Neuronal stem cell (in vitro differentiated cells): Measurements from ENCODE around the gene MIGA2.

Experiments used
- DNase-seq: peaks from one replicate; pipeline ENCODE4 v3.0.0-alpha.2; 2013; ENCODE audit warnings: low spot score
- H2AFZ ChIP-seq: one replicate; pipeline ENCODE4 v1.6.1; 2013; ENCODE audit warnings: mild to moderate bottlenecking, low read length, inconsistent platforms
- H2AK5ac ChIP-seq: 2 replicates; pipeline ENCODE4 v1.6.1; 2013; ENCODE audit warnings: low read depth, mild to moderate bottlenecking, inconsistent platforms, low read length, moderate library complexity, mixed read lengths
- H2BK120ac ChIP-seq: 2 replicates; pipeline ENCODE4 v1.6.1; 2013; ENCODE audit warnings: low read depth, mild to moderate bottlenecking, inconsistent platforms, low read length, moderate library complexity, mixed read lengths
- H2BK12ac ChIP-seq: one replicate; pipeline ENCODE4 v1.6.1; 2013; ENCODE audit warnings: low read length, inconsistent platforms
- H2BK15ac ChIP-seq: 2 replicates; pipeline ENCODE4 v1.6.1; 2013; ENCODE audit warnings: mild to moderate bottlenecking, low read length, inconsistent platforms, mixed read lengths
- H2BK5ac ChIP-seq: one replicate; pipeline ENCODE4 v1.6.1; 2013; ENCODE audit warnings: inconsistent platforms, mild to moderate bottlenecking, low read length, moderate library complexity
- H3K14ac ChIP-seq: one replicate; pipeline ENCODE4 v1.6.1; 2013; ENCODE audit warnings: low read length, inconsistent platforms
- H3K18ac ChIP-seq: 2 replicates; pipeline ENCODE4 v1.6.1; 2013; ENCODE audit warnings: low read length, inconsistent platforms
- H3K23ac ChIP-seq: 2 replicates; pipeline ENCODE4 v1.6.1; 2013; ENCODE audit warnings: low read depth, mild to moderate bottlenecking, mixed read lengths, low read length, inconsistent platforms; ENCODE audit not compliant: poor library complexity
- H3K27ac ChIP-seq: replicated peaks from 3 replicates; pipeline ENCODE4 v1.5.1; 2013; ENCODE audit warnings: low read length, inconsistent platforms
- H3K27me3 ChIP-seq, 3 experiments: 2 replicates each; pipeline ENCODE4 v1.6.1; 2013; ENCODE audit warnings: low read length in 3 of 3, mild to moderate bottlenecking in 2 of 3, inconsistent platforms in 1 of 3, low read depth in 1 of 3, mixed read lengths in 1 of 3, moderate library complexity in 1 of 3; ENCODE audit not compliant: control insufficient read depth in 3 of 3, insufficient read depth in 3 of 3
- H3K36me3 ChIP-seq, 2 donors: replicated peaks in 1 of 2; 2 replicates each; pipeline ENCODE4 v1.6.1; 2013; ENCODE audit warnings: low read length in 2 of 2; ENCODE audit not compliant: control insufficient read depth in 2 of 2, insufficient read depth in 2 of 2
- H3K4ac ChIP-seq: 2 replicates; pipeline ENCODE4 v1.6.1; 2013; ENCODE audit warnings: inconsistent platforms, mild to moderate bottlenecking, low read length, moderate library complexity
- H3K4me1 ChIP-seq, 2 donors: 1 replicate in 1 of 2; 2 replicates in 1 of 2; pipeline ENCODE4 v1.6.1; 2013; ENCODE audit warnings: low read length in 2 of 2, low read depth in 1 of 2; ENCODE audit not compliant: control insufficient read depth in 2 of 2, insufficient read depth in 1 of 2
- H3K4me2 ChIP-seq: one replicate; pipeline ENCODE4 v1.6.1; 2013; ENCODE audit warnings: mild to moderate bottlenecking, low read length, inconsistent platforms; ENCODE audit not compliant: insufficient read depth, poor library complexity, severe bottlenecking
- H3K4me3 ChIP-seq, 2 donors: 2 replicates each; pipeline ENCODE4 v1.5.1; 2013; ENCODE audit warnings: low read length in 2 of 2, mild to moderate bottlenecking in 2 of 2, inconsistent platforms in 1 of 2, moderate library complexity in 1 of 2
- H3K79me1 ChIP-seq: one replicate; pipeline ENCODE4 v1.6.1; 2013; ENCODE audit warnings: low read depth, mild to moderate bottlenecking, inconsistent platforms, low read length, moderate library complexity
- H3K9ac ChIP-seq: one replicate; pipeline ENCODE4 v1.6.1; 2013; ENCODE audit warnings: mild to moderate bottlenecking, low read depth, low read length, inconsistent platforms; ENCODE audit not compliant: poor library complexity
- H3K9me3 ChIP-seq, 2 donors: replicated peaks in 1 of 2; 2 replicates each; pipeline versions ENCODE3 to v1.6.1; 2013; ENCODE audit warnings: low read length in 2 of 2, mild to moderate bottlenecking in 2 of 2, inconsistent platforms in 1 of 2, low read depth in 1 of 2, mixed read lengths in 1 of 2, moderate library complexity in 1 of 2; ENCODE audit not compliant: control insufficient read depth in 2 of 2, insufficient read depth in 1 of 2
- H4K8ac ChIP-seq: one replicate; pipeline ENCODE4 v1.6.1; 2013; ENCODE audit warnings: low read depth, mild to moderate bottlenecking, inconsistent platforms, low read length, moderate library complexity
- H4K91ac ChIP-seq: one replicate; pipeline ENCODE4 v1.6.1; 2013; ENCODE audit warnings: low read length, low read depth, mild to moderate bottlenecking, inconsistent platforms; ENCODE audit not compliant: poor library complexity
- WGBS, 2 donors: extraction: QIAGEN DNeasy Blood & Tissue Kit; methylation state at CpG; one replicate each; pipeline ENCODE4 v1.1.7; 2013; ENCODE audit warnings: missing lambda C conversion rate in 2 of 2, mixed read lengths in 1 of 2; ENCODE audit not compliant: insufficient read length in 2 of 2, insufficient replicate concordance in 1 of 2; ENCODE audit errors: extremely low coverage in 2 of 2; 5-methylcytosine and 5-hydroxymethylcytosine counted together

MIGA2 gene

GRCh38 chr9:129107651-129108050 is 71.2 kb downstream of the MIGA2 start:
- Histone ChIP-seq H2AFZ (no peak overlapping the region), H3K4ac (no peak overlapping the region), H3K4me3 (no peak overlapping the region), H4K8ac (no peak overlapping the region), H3K36me3 (peaks cover 0 to 11% of the 10 kb centered on the region in 2 donors), H3K9ac (no peak overlapping the region), H2BK15ac (peak overlapping the region; percentile 67), H2BK120ac (no peak overlapping the region), H2BK12ac (no peak overlapping the region), H3K79me1 (no peaks in the 10 kb centered on the region), H3K9me3 (no peaks in the 10 kb centered on the region), H3K4me2 (no peak overlapping the region), H2BK5ac (peak overlapping the region; percentile 53), H3K18ac (peak overlapping the region; percentile 71), H3K14ac (no peak overlapping the region), H4K91ac (no peak overlapping the region), H3K27me3 (peaks cover 0 to 15% (median 0%) of the 10 kb centered on the region in 3 experiments), H2AK5ac (peak overlapping the region; percentile 75), H3K23ac (no peak overlapping the region), H3K4me1 (peaks cover 5 to 10% of the 10 kb centered on the region in 2 donors), H3K27ac (no peak overlapping the region)
- WGBS, 2 donors, result no CpG with 5 or more reads among the region's 13 CpGs
- no peak for DNase-seq

- no peak for DNase-seq
- H3K9me3 ChIP-seq, result no peaks in the 10 kb centered on the region
- no peak overlapping the region for H2AFZ ChIP-seq
- H4K8ac ChIP-seq, result no peak overlapping the region
- peaks cover 5 to 10% of the 10 kb centered on the region in 2 donors for H3K4me1 ChIP-seq
- H2AK5ac ChIP-seq, result peak overlapping the region; percentile 75
- H3K14ac ChIP-seq, result no peak overlapping the region
- no peak overlapping the region for H3K4me3 ChIP-seq
- no peak overlapping the region for H3K4ac ChIP-seq
- H3K9ac ChIP-seq, result peak overlapping the region; percentile 21
- H4K91ac ChIP-seq, result peak overlapping the region; percentile 53
- H3K27me3 ChIP-seq, result peaks cover 0 to 15% (median 0%) of the 10 kb centered on the region in 3 experiments
- peak overlapping the region; percentile 10 for H2BK12ac ChIP-seq
- WGBS, 2 donors, result no CpG with 5 or more reads among the region's 13 CpGs
- H2BK15ac ChIP-seq, result peak overlapping the region; percentile 67
- peaks cover 0 to 11% of the 10 kb centered on the region in 2 donors for H3K36me3 ChIP-seq
- no peak overlapping the region for H3K27ac ChIP-seq
- no peak overlapping the region for H3K4me2 ChIP-seq
- peak overlapping the region; percentile 55 for H3K23ac ChIP-seq
- H3K18ac ChIP-seq, result peak overlapping the region; percentile 71
- H3K79me1 ChIP-seq, result no peaks in the 10 kb centered on the region
- H2BK5ac ChIP-seq, result peak overlapping the region; percentile 53
- H2BK120ac ChIP-seq, result no peak overlapping the region
These were observed 71.8 kb downstream of the MIGA2 start for GRCh38 chr9:129108083-129108804.

- H3K4ac ChIP-seq, result no peak overlapping the region
- DNase-seq, result no peak
- peak overlapping the region; percentile 15 for H2BK15ac ChIP-seq
- H2BK5ac ChIP-seq, result no peak overlapping the region
- WGBS, 2 donors, result no CpG with 5 or more reads among the region's 10 CpGs
- H3K4me1 ChIP-seq, result peaks cover 5 to 10% of the 10 kb centered on the region in 2 donors
- no peaks in the 10 kb centered on the region for H3K79me1 ChIP-seq
- no peak overlapping the region for H2AK5ac ChIP-seq
- peaks cover 0 to 15% (median 0%) of the 10 kb centered on the region in 3 experiments for H3K27me3 ChIP-seq
- H3K9ac ChIP-seq, result peak overlapping the region; percentile 21
- H4K8ac ChIP-seq, result no peak overlapping the region
- peaks cover 0 to 11% of the 10 kb centered on the region in 2 donors for H3K36me3 ChIP-seq
- H3K4me3 ChIP-seq, result peak overlapping the region in 1 of 2 donors; percentile 1
- H4K91ac ChIP-seq, result peak overlapping the region; percentile 53
- H3K18ac ChIP-seq, result no peak overlapping the region
- no peak overlapping the region for H2AFZ ChIP-seq
- H2BK120ac ChIP-seq, result no peak overlapping the region
- no peak overlapping the region for H3K14ac ChIP-seq
- H3K23ac ChIP-seq, result no peak overlapping the region
- H3K9me3 ChIP-seq, result no peaks in the 10 kb centered on the region
- no peak overlapping the region for H3K4me2 ChIP-seq
- peak overlapping the region; percentile 10 for H2BK12ac ChIP-seq
- H3K27ac ChIP-seq, result no peak overlapping the region
These were observed 72.5 kb downstream of the MIGA2 start for GRCh38 chr9:129108805-129109536.

GRCh38 chr9:129109537-129109903 is 73.1 kb downstream of the MIGA2 start:
- Histone ChIP-seq H2BK15ac (no peak overlapping the region), H3K4ac (no peak overlapping the region), H3K4me1 (peaks cover 5 to 10% of the 10 kb centered on the region in 2 donors), H2AFZ (no peak overlapping the region), H3K4me3 (peak overlapping the region in 1 of 2 donors; percentile 72), H4K91ac (no peak overlapping the region), H3K79me1 (no peaks in the 10 kb centered on the region), H3K18ac (no peak overlapping the region), H2BK120ac (no peak overlapping the region), H3K14ac (no peak overlapping the region), H2BK12ac (no peak overlapping the region), H3K27me3 (peaks cover 0 to 15% (median 0%) of the 10 kb centered on the region in 3 experiments), H3K36me3 (peaks cover 0 to 11% of the 10 kb centered on the region in 2 donors), H4K8ac (no peak overlapping the region), H3K23ac (no peak overlapping the region), H3K9ac (no peak overlapping the region), H2BK5ac (no peak overlapping the region), H3K9me3 (no peaks in the 10 kb centered on the region), H2AK5ac (no peak overlapping the region), H3K4me2 (peak overlapping the region; percentile 91), H3K27ac (no peak overlapping the region)
- WGBS, 2 donors, result no CpG with 5 or more reads among the region's 7 CpGs
- no peak for DNase-seq
